Measurements from ENCODE around the gene NABP2.
A peak's percentile ranks its signal among the peaks of the same experiment; 100 is the strongest.
"Not testable (repeated sequence)": the region's sequence is repeated elsewhere in the genome, so short reads cannot be mapped to it uniquely, and the experiment has no call there.

NABP2 gene

GRCh38 chr12:56224102-56224701 lies at the start of gene NABP2:
NABP2 (plus strand) TSS chr12:56224342; CDS start chr12:56224857, 515 bp downstream.
- DNase-seq: peak; percentile 99

- no peak for DNase-seq
These were observed 45.8 kb upstream of the NABP2 start for GRCh38 chr12:56178347-56178746.

GRCh38 chr12:56186957-56187356 lies 37.2 kb upstream of the NABP2 start:
- DNase-seq: no peak

GRCh38 chr12:56188131-56188777 lies 35.9 kb upstream of the NABP2 start:
- peak; percentile 27 for DNase-seq

GRCh38 chr12:56188778-56189098 lies 35.4 kb upstream of the NABP2 start:
- peak; percentile 57 for DNase-seq

- DNase-seq: peak; percentile 94
These were observed 34.8 kb upstream of the NABP2 start, which contains the start of gene SMARCC2 for GRCh38 chr12:56189099-56189917. SMARCC2 (minus strand) TSS chr12:56189483; CDS start chr12:56189461, 22 bp downstream.

GRCh38 chr12:56189918-56190694 lies 34.0 kb upstream of the NABP2 start:
- peak; percentile 92 for DNase-seq

GRCh38 chr12:56190695-56191155 lies 33.4 kb upstream of the NABP2 start:
- peak; percentile 51 for DNase-seq

GRCh38 chr12:56192582-56192981 lies 31.6 kb upstream of the NABP2 start:
- DNase-seq: no peak

- peak; percentile 95 for DNase-seq
These were observed 31.0 kb upstream of the NABP2 start for GRCh38 chr12:56193025-56193578.

- not testable (repeated sequence) for DNase-seq
These were observed 27.2 kb upstream of the NABP2 start for GRCh38 chr12:56196818-56197550.

- DNase-seq: no peak
These were observed 26.1 kb upstream of the NABP2 start for GRCh38 chr12:56197921-56198635.

- no peak for DNase-seq
These were observed 25.3 kb upstream of the NABP2 start for GRCh38 chr12:56198836-56199235.

GRCh38 chr12:56202366-56202765 lies 21.8 kb upstream of the NABP2 start:
- no peak for DNase-seq

GRCh38 chr12:56202838-56203237 lies 21.3 kb upstream of the NABP2 start:
- no peak for DNase-seq

GRCh38 chr12:56204275-56204674 lies 19.9 kb upstream of the NABP2 start:
- no peak for DNase-seq

GRCh38 chr12:56205445-56205844 lies 18.7 kb upstream of the NABP2 start:
- DNase-seq: no peak

GRCh38 chr12:56206452-56207166 lies 17.5 kb upstream of the NABP2 start:
- DNase-seq: peak; percentile 70

GRCh38 chr12:56208006-56208405 lies 16.1 kb upstream of the NABP2 start:
- DNase-seq: no peak

GRCh38 chr12:56212361-56212760 lies 11.8 kb upstream of the NABP2 start:
- DNase-seq: no peak

- DNase-seq: no peak
These were observed 10.3 kb upstream of the NABP2 start for GRCh38 chr12:56213878-56214277.
